ENCODE measurements around the gene MN1.

DNA sequence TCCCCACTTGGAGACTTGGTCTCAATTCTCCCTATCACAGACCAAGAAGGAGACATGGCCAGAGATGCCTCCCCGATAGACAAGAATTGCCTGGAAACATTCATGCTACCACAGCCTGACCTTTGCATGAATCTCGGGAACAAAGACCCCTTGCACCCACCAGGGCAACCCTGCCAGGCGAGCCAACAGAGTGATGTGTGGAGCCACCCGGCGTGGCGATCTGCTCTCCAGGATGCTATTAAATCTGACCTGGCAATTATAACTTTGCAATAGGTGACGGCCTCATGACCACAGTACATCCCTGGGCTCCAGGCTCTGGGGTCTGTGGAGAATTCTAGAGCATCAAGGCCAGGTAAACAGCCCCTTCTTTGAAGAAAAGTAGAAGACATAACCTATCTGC is 31.1 kb upstream of the MN1 start:
- TF ChIP-seq EZH2 (IDR thresholded peaks at IDR 0.05) (no peak), FOXP2 (optimal IDR thresholded peaks at IDR 0.05; ENCODE audit: control extremely low read depth, extremely low read length, insufficient read depth) (no peak)
